H1 (cell line): Measurements from ENCODE around the gene RTN4. TPM values are rescaled to one million over a fixed set of nuclear protein-coding genes. Genes with fewer than 3 reads are reported as not detected.

ENCODE experiments used
- CTCF ChIA-PET: fragments of 300-600 bp; sonication (Branson Sonifier 250); formaldehyde crosslinking; loops from one replicate; lab custom pipeline; 2021; ENCODE audit not compliant: partially characterized antibody; lab: Charles Lee
- POLR2A ChIA-PET: fragments of 300-600 bp; sonication (Branson Sonifier 250); formaldehyde crosslinking; loops from one replicate; lab custom pipeline; 2021; ENCODE audit warnings: inconsistent platforms; ENCODE audit not compliant: partially characterized antibody; lab: Charles Lee
- DNase-seq, 2 experiments: peaks; one replicate each; pipeline versions ENCODE4 v3.0.0 to v3.0.0-alpha.2; 2010 to 2022; ENCODE audit warnings: low spot score in 2 of 2, low read depth in 1 of 2, mixed read lengths in 1 of 2
- FAIRE-seq: peaks from 2 replicates; lab custom pipeline; 2011; peaks lifted over from hg19 to GRCh38; lab: Jason Lieb, UNC
- H2AFZ ChIP-seq: 2 replicates; pipeline ENCODE4 v1.8.1; 2012; ENCODE audit warnings: low read length, inconsistent platforms
- H2AK5ac ChIP-seq: 2 replicates; pipeline ENCODE4 v1.6.1; 2013; ENCODE audit warnings: low read depth, low read length
- H2BK120ac ChIP-seq: replicated peaks from 2 replicates; pipeline ENCODE3; 2013; ENCODE audit warnings: low read depth, low read length, inconsistent platforms
- H2BK12ac ChIP-seq: 2 replicates; pipeline ENCODE4 v1.6.1; 2013; ENCODE audit warnings: low read depth, low read length
- H2BK15ac ChIP-seq: 2 replicates; pipeline ENCODE4 v1.6.1; 2013; ENCODE audit warnings: low read length
- H2BK20ac ChIP-seq: 2 replicates; pipeline ENCODE4 v1.6.1; 2013; ENCODE audit warnings: low read length
- H2BK5ac ChIP-seq: 2 replicates; pipeline ENCODE4 v1.6.1; 2013; ENCODE audit warnings: low read depth, low read length
- H3K14ac ChIP-seq: 2 replicates; pipeline ENCODE4 v1.6.1; 2013; ENCODE audit warnings: inconsistent platforms; ENCODE audit not compliant: insufficient read length
- H3K18ac ChIP-seq: 2 replicates; pipeline ENCODE4 v1.6.1; 2013; ENCODE audit warnings: low read length; ENCODE audit errors: extremely low read depth
- H3K23ac ChIP-seq: 2 replicates; pipeline ENCODE4 v1.6.1; 2013; ENCODE audit warnings: inconsistent platforms; ENCODE audit not compliant: insufficient read length
- H3K23me2 ChIP-seq: 2 replicates; pipeline ENCODE4 v1.6.1; 2013; ENCODE audit warnings: low read depth, low read length
- H3K27ac ChIP-seq: 2 replicates; pipeline ENCODE4 v1.6.1; 2011; ENCODE audit warnings: low read depth, low read length, inconsistent platforms
- H3K27me3 ChIP-seq, 4 experiments: replicated peaks in 1 of 4; 1 replicate in 1 of 4; 2 replicates in 3 of 4; pipeline versions ENCODE4 v1.6.1 to v1.8.1; 2011 to 2013; ENCODE audit warnings: low read length in 3 of 4, mild to moderate bottlenecking in 3 of 4, inconsistent platforms in 2 of 4, mixed read lengths in 2 of 4, moderate library complexity in 1 of 4; ENCODE audit not compliant: control insufficient read depth in 3 of 4, insufficient read depth in 3 of 4; ENCODE audit errors: extremely low read depth in 1 of 4
- H3K36me3 ChIP-seq, 4 experiments: 2 replicates each; pipeline versions ENCODE4 v1.6.1 to v1.8.1; 2011 to 2013; ENCODE audit warnings: mild to moderate bottlenecking in 4 of 4, low read length in 3 of 4, moderate library complexity in 2 of 4, control low read depth in 1 of 4, inconsistent platforms in 1 of 4; ENCODE audit not compliant: insufficient read depth in 4 of 4, control insufficient read depth in 2 of 4
- H3K4ac ChIP-seq: replicated peaks from 2 replicates; pipeline ENCODE3; 2013; ENCODE audit warnings: low read length, low read depth, mixed read lengths, inconsistent platforms; ENCODE audit not compliant: insufficient read length
- H3K4me1 ChIP-seq, 4 experiments: replicated peaks in 1 of 4; 1 replicate in 1 of 4; 2 replicates in 3 of 4; pipeline versions ENCODE4 v1.6.1 to v1.8.1; 2011 to 2013; ENCODE audit warnings: low read length in 3 of 4, inconsistent platforms in 2 of 4, mixed read lengths in 1 of 4; ENCODE audit not compliant: insufficient read depth in 4 of 4, control insufficient read depth in 3 of 4
- H3K4me2 ChIP-seq, 2 experiments: 2 replicates each; pipeline versions ENCODE4 v1.6.1 to v1.8.1; 2011 to 2013; ENCODE audit warnings: low read depth in 2 of 2, low read length in 2 of 2, control low read depth in 1 of 2, inconsistent platforms in 1 of 2, mild to moderate bottlenecking in 1 of 2; ENCODE audit not compliant: insufficient read depth in 1 of 2
- H3K4me3 ChIP-seq, 4 experiments: fragments of 200-600, 300-600 bp in 1 of 4; sonication (generic), shearing (Covaris generic), sonication (Bioruptor Twin) in 1 of 4; 2 replicates each; pipeline versions ENCODE4 v1.5.1 to v1.8.1; 2011 to 2016; ENCODE audit warnings: low read length in 4 of 4, low read depth in 3 of 4, control low read depth in 2 of 4, inconsistent platforms in 2 of 4, mild to moderate bottlenecking in 2 of 4, mixed read lengths in 1 of 4, moderate library complexity in 1 of 4; ENCODE audit not compliant: insufficient read depth in 2 of 4; ENCODE audit errors: extremely low read depth in 1 of 4
- H3K56ac ChIP-seq: replicated peaks from 2 replicates; pipeline ENCODE3; 2013; ENCODE audit warnings: low read depth, mild to moderate bottlenecking, mixed read lengths, low read length, inconsistent platforms; ENCODE audit not compliant: insufficient read length
- H3K79me1 ChIP-seq: 2 replicates; pipeline ENCODE4 v1.6.1; 2013; ENCODE audit warnings: low read depth, low read length, control low read depth
- H3K79me2 ChIP-seq, 2 experiments: 2 replicates each; pipeline versions ENCODE4 v1.6.1 to v1.8.1; 2012 to 2013; ENCODE audit warnings: low read length in 2 of 2, mild to moderate bottlenecking in 2 of 2, inconsistent platforms in 1 of 2; ENCODE audit not compliant: insufficient read depth in 2 of 2, control insufficient read depth in 1 of 2
- H3K9ac ChIP-seq, 4 experiments: replicated peaks in 1 of 4; 1 replicate in 1 of 4; 2 replicates in 3 of 4; pipeline versions ENCODE4 v1.6.1 to v1.8.1; 2011 to 2013; ENCODE audit warnings: low read depth in 3 of 4, low read length in 3 of 4, control low read depth in 2 of 4, mild to moderate bottlenecking in 2 of 4, moderate library complexity in 2 of 4, inconsistent platforms in 1 of 4; ENCODE audit errors: extremely low read depth in 1 of 4
- H3K9me3 ChIP-seq, 2 experiments: 2 replicates each; pipeline versions ENCODE4 v1.6.1 to v1.8.1; 2012 to 2013; ENCODE audit warnings: mild to moderate bottlenecking in 2 of 2, moderate library complexity in 2 of 2, control low read depth in 1 of 2, inconsistent platforms in 1 of 2, low read depth in 1 of 2, low read length in 1 of 2, mixed read lengths in 1 of 2; ENCODE audit not compliant: insufficient read depth in 2 of 2
- H4K20me1 ChIP-seq, 2 experiments: replicated peaks in 1 of 2; 2 replicates each; pipeline versions ENCODE3 to v1.8.1; 2011 to 2013; ENCODE audit warnings: inconsistent platforms in 2 of 2, low read length in 2 of 2, mild to moderate bottlenecking in 1 of 2; ENCODE audit not compliant: insufficient read depth in 2 of 2, control insufficient read depth in 1 of 2
- H4K5ac ChIP-seq: 2 replicates; pipeline ENCODE4 v1.6.1; 2013; ENCODE audit warnings: low read length, low read depth, mixed read lengths, inconsistent platforms; ENCODE audit not compliant: insufficient read length
- H4K8ac ChIP-seq: 2 replicates; pipeline ENCODE4 v1.8.0; 2013; ENCODE audit warnings: mild to moderate bottlenecking, moderate library complexity, low read length, inconsistent platforms; ENCODE audit not compliant: insufficient read depth; ENCODE audit errors: extremely low read depth
- H4K91ac ChIP-seq: replicated peaks from 2 replicates; pipeline ENCODE3; 2013; ENCODE audit warnings: low read length, mixed read lengths, inconsistent platforms; ENCODE audit not compliant: insufficient read length
- BACH1 ChIP-seq: IDR thresholded peaks from 2 replicates; pipeline ENCODE4 v1.6.1; 2012; ENCODE audit warnings: low read length, improper control_type of control experiment
- BCL11A ChIP-seq, 2 experiments: IDR thresholded peaks; one replicate each; pipeline ENCODE4 v1.6.1; 2011; ENCODE audit warnings: low read depth in 2 of 2, low read length in 2 of 2, mild to moderate bottlenecking in 2 of 2
- CHD2 ChIP-seq: IDR thresholded peaks from 2 replicates; pipeline ENCODE4 v1.6.1; 2012; ENCODE audit warnings: low read length, improper control_type of control experiment
- EP300 ChIP-seq, 2 experiments: IDR thresholded peaks; 1 replicate in 1 of 2; 2 replicates in 1 of 2; pipeline ENCODE4 v1.6.1; 2011 to 2012; ENCODE audit warnings: low read depth in 2 of 2, low read length in 2 of 2, mild to moderate bottlenecking in 2 of 2, borderline replicate concordance in 1 of 2, inconsistent platforms in 1 of 2, moderate library complexity in 1 of 2
- KDM1A ChIP-seq: fragments of 200-600, 300-600 bp; sonication (generic); IDR thresholded peaks from 2 replicates; pipeline ENCODE4 v1.7.1; 2016; ENCODE audit warnings: mild to moderate bottlenecking, low read length, borderline replicate concordance
- KDM5A ChIP-seq: fragments of 200-600 bp; IDR thresholded peaks from 2 replicates; pipeline ENCODE4 v1.7.1; 2012; ENCODE audit warnings: mild to moderate bottlenecking, low read length, inconsistent platforms, mixed read lengths
- MAFK ChIP-seq: IDR thresholded peaks from 2 replicates; pipeline ENCODE4 v1.6.1; 2012; ENCODE audit warnings: low read depth, mild to moderate bottlenecking, improper control_type of control experiment, low read length
- NANOG ChIP-seq: IDR thresholded peaks from 2 replicates; pipeline ENCODE4 v1.6.1; 2011; ENCODE audit warnings: low read length, low read depth, mild to moderate bottlenecking, inconsistent platforms; ENCODE audit not compliant: insufficient read depth, poor library complexity, severe bottlenecking
- SIN3A ChIP-seq, 2 experiments: IDR thresholded peaks in 1 of 2; conservative IDR thresholded peaks in 1 of 2; 2 replicates each; pipeline ENCODE4 v1.6.1; 2011 to 2012; ENCODE audit warnings: low read length in 2 of 2, improper control_type of control experiment in 1 of 2, low read depth in 1 of 2, mild to moderate bottlenecking in 1 of 2
- SP1 ChIP-seq: IDR thresholded peaks from 2 replicates; pipeline ENCODE4 v1.6.1; 2011; ENCODE audit warnings: low read depth, low read length
- SP2 ChIP-seq: IDR thresholded peaks from 2 replicates; pipeline ENCODE4 v1.6.1; 2012; ENCODE audit warnings: mild to moderate bottlenecking, low read length, inconsistent platforms
- SRF ChIP-seq: IDR thresholded peaks from 2 replicates; pipeline ENCODE4 v1.6.1; 2011; ENCODE audit warnings: mild to moderate bottlenecking, low read depth, low read length, moderate library complexity
- TBP ChIP-seq: IDR thresholded peaks from 2 replicates; pipeline ENCODE4 v1.6.1; 2011; ENCODE audit warnings: low read depth, low read length, improper control_type of control experiment
- TCF12 ChIP-seq: IDR thresholded peaks from 2 replicates; pipeline ENCODE4 v1.6.1; 2011; ENCODE audit warnings: low read depth, mild to moderate bottlenecking, low read length
- YY1 ChIP-seq: IDR thresholded peaks from 2 replicates; pipeline ENCODE4 v1.6.1; 2011; ENCODE audit warnings: low read depth, mild to moderate bottlenecking, low read length
- WGBS, 2 experiments: shearing (Covaris generic) in 1 of 2; methylation state at CpG; one replicate each; pipeline versions ENCODE4 v1.1.6 to v1.1.7; 2013 to 2015; ENCODE audit warnings: low lambda C conversion rate in 2 of 2, mixed read lengths in 2 of 2, inconsistent platforms in 1 of 2, low coverage in 1 of 2, missing lambda C conversion rate in 1 of 2; ENCODE audit not compliant: insufficient replicate concordance in 2 of 2, insufficient coverage in 1 of 2, insufficient read length in 1 of 2; ENCODE audit errors: extremely low coverage in 1 of 2, missing lambda C conversion rate in 1 of 2; 5-methylcytosine and 5-hydroxymethylcytosine counted together
- polyA plus RNA-seq, 7 experiments: library from polyadenylated mRNA; depleted of rRNA in 3 of 7; stranded (reverse) in 5 of 7; unstranded in 2 of 7; fragments of >200 nt in 5 of 7; fragments of 200-250 nt in 2 of 7; gene quantifications; 1 replicate in 5 of 7; 2 replicates in 1 of 7; 4 replicates in 1 of 7; pipeline versions ENCODE4 v1.2.1 to v1.2.3, GENCODE V29; 2011 to 2013; ENCODE audit warnings: missing spikeins in 2 of 7, mixed read lengths in 2 of 7
- total RNA-seq: library from RNA; stranded (reverse); fragmentation: NEBNext Ultra II Directional; extraction: Animal tissue kit (Norgen Biotek cat#: 25700); gene quantifications from 2 replicates; pipeline ENCODE4 v1.2.1, GENCODE V29; 2021

RTN4 gene
- total and polyA plus RNA-seq, 2 of the 8 experiments (the other 6 are each of a cell fraction or from before 2014, with no cell fraction given): 179 to 242 TPM

GRCh38 chr2:54939446-54940118, 110.7 kb downstream of the RTN4 start:
- no peaks in the 10 kb centered on the region for H3K4me1 ChIP-seq
- no peak for DNase-seq
- H3K4me2 ChIP-seq: no peak overlapping the region
- no peaks in the 10 kb centered on the region for H3K79me1 ChIP-seq
- H3K79me2 ChIP-seq: no peaks in the 10 kb centered on the region
- no peak for FAIRE-seq
- no peak overlapping the region for H3K56ac ChIP-seq
- H2BK120ac ChIP-seq: no peak overlapping the region
- H3K4me3 ChIP-seq: no peak overlapping the region
- no peak overlapping the region for H2BK20ac ChIP-seq
- no peak overlapping the region for H3K23ac ChIP-seq
- no peak overlapping the region for H4K5ac ChIP-seq
- H3K18ac ChIP-seq: no peak overlapping the region
- no peak overlapping the region for H3K27ac ChIP-seq
- H3K14ac ChIP-seq: no peak overlapping the region
- H2BK12ac ChIP-seq: no peak overlapping the region
- H4K20me1 ChIP-seq: no peaks in the 10 kb centered on the region
- H4K91ac ChIP-seq: no peak overlapping the region
- 89% methylated on average over 7 of the region's 7 CpGs; no CpG with 5 or more reads in 1 of the 2 experiments for WGBS, 2 experiments
- no peaks in the 10 kb centered on the region for H3K27me3 ChIP-seq
- H3K23me2 ChIP-seq: no peaks in the 10 kb centered on the region
- H2AFZ ChIP-seq: no peak overlapping the region
- CTCF ChIA-PET: no interaction called here
- no peak overlapping the region for H2BK5ac ChIP-seq
- no peak overlapping the region for H2AK5ac ChIP-seq
- H2BK15ac ChIP-seq: no peak overlapping the region
- no peak overlapping the region for H4K8ac ChIP-seq
- H3K4ac ChIP-seq: no peak overlapping the region
- POLR2A ChIA-PET: no interaction called here
- no peaks in the 10 kb centered on the region; a peak in 1 of 4 replicates for H3K9me3 ChIP-seq
- H3K9ac ChIP-seq: no peak overlapping the region
- H3K36me3 ChIP-seq: no peaks in the 10 kb centered on the region
- TF ChIP-seq YY1 (no peak), SRF (no peak), SP1 (no peak), NANOG (no peak), BACH1 (no peak), TCF12 (no peak), SP2 (no peak), TBP (no peak), BCL11A (IDR thresholded peaks at IDR 0.05; ENCODE audit: low read depth in 2 of 2, low read length in 2 of 2) (no peak), EP300 (IDR thresholded peaks at IDR 0.05; ENCODE audit: borderline replicate concordance in 1 of 2, low read depth in 2 of 2, low read length in 2 of 2) (no peak), CHD2 (no peak), KDM1A (no peak), SIN3A (conservative IDR thresholded peaks at IDR 0.05 in 1 of 2, IDR thresholded peaks at IDR 0.05 in 1 of 2; ENCODE audit: low read depth in 1 of 2, low read length in 2 of 2) (no peak), KDM5A (no peak), MAFK (no peak)
